ENCODE measurements around the gene NPL. TPM values are rescaled to one million over a fixed set of nuclear protein-coding genes. Genes with fewer than 3 reads are reported as not detected.

NPL gene
- polyA plus RNA-seq, 2 of the 4 experiments (the other 2 are of a cell fraction), result 0.80 to 1.0 TPM

DNA sequence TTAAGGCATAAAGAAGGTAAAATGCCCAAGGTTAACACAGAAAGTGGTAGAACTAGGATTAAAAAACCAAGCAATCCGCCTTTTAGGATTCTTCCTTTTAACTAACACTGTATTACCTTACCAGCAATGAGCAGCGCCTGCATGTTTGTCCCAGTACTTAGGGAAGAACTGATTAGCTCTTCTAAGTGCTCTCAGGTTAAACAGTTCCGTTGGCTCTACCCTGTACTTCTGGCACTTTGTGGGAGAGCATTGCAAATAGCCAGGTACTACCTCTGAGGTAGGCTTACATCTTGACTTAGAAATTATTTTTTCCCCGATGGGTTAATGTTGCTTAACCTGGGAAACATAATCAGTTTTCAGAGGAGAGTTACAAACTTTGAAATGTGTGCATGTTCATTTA lies 71.1 kb downstream of the NPL start:
- CTCF ChIA-PET, result no interaction called here
- Histone ChIP-seq H3K4me2 (no peak overlapping the region), H3K9me3 (no peaks in the 10 kb centered on the region), H3K27ac (no peak overlapping the region), H3K4me3 (no peak overlapping the region), H3K4me1 (no peaks in the 10 kb centered on the region)
- WGBS (ENCODE audit: missing lambda C conversion rate), result 93% methylated on average over 4 of the region's 4 CpGs
- POLR2A ChIA-PET, result no interaction called here
- ATAC-seq (no peak), DNase-seq (ENCODE audit: low read depth in 1 of 2, low spot score in 1 of 2) (no peak), FAIRE-seq (no peak)
- TF ChIP-seq POLR2A (IDR thresholded peaks at IDR 0.05; ENCODE audit: low read length) (no peak), HOXB5 (CRISPR knock-in tag; IDR thresholded peaks at IDR 0.05) (no peak), EHMT2 (IDR thresholded peaks at IDR 0.05; ENCODE audit: low read depth) (no peak), RNF2 (IDR thresholded peaks at IDR 0.05; ENCODE audit: borderline replicate concordance, low read depth) (no peak), BHLHE40 (IDR thresholded peaks at IDR 0.05; ENCODE audit: low read depth, low read length) (no peak)
- TF ChIP-seq, protein P1, sequence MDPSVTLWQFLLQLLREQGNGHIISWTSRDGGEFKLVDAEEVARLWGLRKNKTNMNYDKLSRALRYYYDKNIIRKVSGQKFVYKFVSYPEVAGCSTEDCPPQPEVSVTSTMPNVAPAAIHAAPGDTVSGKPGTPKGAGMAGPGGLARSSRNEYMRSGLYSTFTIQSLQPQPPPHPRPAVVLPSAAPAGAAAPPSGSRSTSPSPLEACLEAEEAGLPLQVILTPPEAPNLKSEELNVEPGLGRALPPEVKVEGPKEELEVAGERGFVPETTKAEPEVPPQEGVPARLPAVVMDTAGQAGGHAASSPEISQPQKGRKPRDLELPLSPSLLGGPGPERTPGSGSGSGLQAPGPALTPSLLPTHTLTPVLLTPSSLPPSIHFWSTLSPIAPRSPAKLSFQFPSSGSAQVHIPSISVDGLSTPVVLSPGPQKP (IDR thresholded peaks at IDR 0.05; ENCODE audit: low read depth, low read length), result no peak

DNA sequence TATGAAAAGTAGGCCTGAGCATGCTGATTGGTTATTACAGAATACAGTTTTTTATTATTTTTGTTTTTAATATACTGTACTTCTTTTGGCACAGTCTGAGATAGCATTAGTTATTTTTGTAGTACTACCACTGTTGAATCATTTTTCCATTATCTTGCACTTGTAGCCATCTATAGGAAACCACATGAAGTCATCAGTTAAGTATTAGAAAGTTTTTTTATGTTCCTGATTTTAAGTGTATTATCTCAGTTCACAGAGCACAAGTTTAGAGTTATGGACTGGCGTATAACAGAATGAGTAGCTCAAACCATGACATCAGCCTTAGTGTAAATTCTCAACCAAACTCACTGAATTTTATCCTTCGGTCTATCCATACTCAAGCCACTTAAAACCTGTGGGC lies 72.4 kb downstream of the NPL start:
- H3K4me1 ChIP-seq, result no peaks in the 10 kb centered on the region
- POLR2A ChIA-PET, result no interaction called here
- 95% methylated on average over 2 of the region's 2 CpGs for WGBS (ENCODE audit: missing lambda C conversion rate)
- DNase-seq (ENCODE audit: low read depth in 1 of 2, low spot score in 1 of 2) (no peak), ATAC-seq (no peak), FAIRE-seq (no peak)
- no peak overlapping the region for H3K4me3 ChIP-seq
- TF ChIP-seq, protein P2, sequence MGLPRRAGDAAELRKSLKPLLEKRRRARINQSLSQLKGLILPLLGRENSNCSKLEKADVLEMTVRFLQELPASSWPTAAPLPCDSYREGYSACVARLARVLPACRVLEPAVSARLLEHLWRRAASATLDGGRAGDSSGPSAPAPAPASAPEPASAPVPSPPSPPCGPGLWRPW (IDR thresholded peaks at IDR 0.05), result no peak
- no peaks in the 10 kb centered on the region for H3K9me3 ChIP-seq
- CTCF ChIA-PET, result no interaction called here
- no peak overlapping the region for H3K4me2 ChIP-seq
- H3K27ac ChIP-seq, result no peak overlapping the region

DNA sequence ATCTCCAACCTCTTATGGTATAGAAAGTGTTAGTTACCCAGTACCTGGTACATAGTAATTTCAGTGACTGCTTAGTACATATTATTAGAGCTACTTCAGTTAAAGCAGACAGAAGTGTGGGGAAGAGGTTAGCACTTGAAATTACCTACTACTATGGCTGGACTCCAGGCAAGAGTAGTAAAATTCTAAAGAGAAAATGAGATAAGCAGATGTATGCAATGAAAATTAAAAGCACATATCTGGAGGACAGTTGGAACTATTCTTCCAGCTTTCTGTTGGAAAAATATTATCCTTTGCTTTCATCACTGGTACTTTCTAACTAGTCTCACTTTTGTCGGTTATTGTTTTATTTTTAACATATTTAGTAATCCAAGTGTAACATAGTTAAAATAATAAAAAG lies 73.3 kb downstream of the NPL start:
- POLR2A ChIA-PET, result no interaction called here
- Histone ChIP-seq H3K4me3 (no peak overlapping the region), H3K4me2 (no peak overlapping the region), H3K9me3 (no peaks in the 10 kb centered on the region), H3K27ac (no peak overlapping the region), H3K4me1 (0 out of 3 replicates have a peak, but pooled peaks cover 4% of the 10 kb centered on the region)
- ATAC-seq (no peak), DNase-seq (ENCODE audit: low read depth in 1 of 2, low spot score in 1 of 2) (no peak), FAIRE-seq (no peak)
- TF ChIP-seq RNF2 (IDR thresholded peaks at IDR 0.05; ENCODE audit: borderline replicate concordance, low read depth), result no peak
- 0 out of 2 replicates have a peak, but pooled peaks have one; percentile 42 for TF ChIP-seq FOSB (CRISPR knock-in tag; IDR thresholded peaks at IDR 0.05)
- CTCF ChIA-PET, result interaction anchor here (0.6 kb wide), 1 partner anchor 317 kb away, joined by 4 read pairs; no protein-coding TSS in a partner anchor
- WGBS (ENCODE audit: missing lambda C conversion rate), result 75% methylated on average over 1 of the region's 1 CpG

DNA sequence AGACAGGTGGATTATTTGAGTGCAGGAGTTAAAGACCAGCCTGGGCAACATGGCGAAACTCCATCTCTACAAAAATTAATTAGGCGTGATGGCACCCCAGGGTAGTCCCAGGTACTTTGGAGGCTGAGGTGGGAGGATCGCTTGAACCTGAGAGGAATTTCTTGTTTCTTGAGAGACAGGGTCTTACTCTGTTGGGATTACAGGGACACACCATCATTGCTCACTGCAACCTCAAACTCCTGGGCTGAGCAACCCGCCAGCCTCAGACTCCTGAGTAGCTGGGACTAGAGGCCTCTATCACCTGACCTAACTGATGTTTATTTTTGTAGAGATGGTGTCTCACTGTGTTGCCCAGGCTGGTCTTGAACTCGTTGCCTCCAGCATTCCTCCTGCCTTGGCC lies 74.4 kb downstream of the NPL start:
- DNase-seq (ENCODE audit: low read depth in 1 of 2, low spot score in 1 of 2), result no peak
- ATAC-seq, result no peak
- Histone ChIP-seq H3K4me1 (0 out of 3 replicates have a peak, but pooled peaks cover 4% of the 10 kb centered on the region), H3K4me3 (no peak overlapping the region), H3K4me2 (no peak overlapping the region), H3K27ac (no peak overlapping the region), H3K9me3 (no peaks in the 10 kb centered on the region)
- TF ChIP-seq ZC3H11A (IDR thresholded peaks at IDR 0.05), result no peak
- TF ChIP-seq, protein P3, sequence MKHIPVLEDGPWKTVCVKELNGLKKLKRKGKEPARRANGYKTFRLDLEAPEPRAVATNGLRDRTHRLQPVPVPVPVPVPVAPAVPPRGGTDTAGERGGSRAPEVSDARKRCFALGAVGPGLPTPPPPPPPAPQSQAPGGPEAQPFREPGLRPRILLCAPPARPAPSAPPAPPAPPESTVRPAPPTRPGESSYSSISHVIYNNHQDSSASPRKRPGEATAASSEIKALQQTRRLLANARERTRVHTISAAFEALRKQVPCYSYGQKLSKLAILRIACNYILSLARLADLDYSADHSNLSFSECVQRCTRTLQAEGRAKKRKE (CRISPR knock-in tag; IDR thresholded peaks at IDR 0.05; ENCODE audit: low read depth), result no peak
- TF ChIP-seq RFX5 (IDR thresholded peaks at IDR 0.05), result no peak
- TF ChIP-seq EP300 (IDR thresholded peaks at IDR 0.05), result no peak
- no peak for FAIRE-seq
- ChIA-PET CTCF (interaction anchor here (0.6 kb wide), 1 partner anchor 21 kb away, joined by 3 read pairs; no protein-coding TSS in a partner anchor), POLR2A (no interaction called here)
- WGBS (ENCODE audit: missing lambda C conversion rate), result 94% methylated on average over 5 of the region's 5 CpGs

DNA sequence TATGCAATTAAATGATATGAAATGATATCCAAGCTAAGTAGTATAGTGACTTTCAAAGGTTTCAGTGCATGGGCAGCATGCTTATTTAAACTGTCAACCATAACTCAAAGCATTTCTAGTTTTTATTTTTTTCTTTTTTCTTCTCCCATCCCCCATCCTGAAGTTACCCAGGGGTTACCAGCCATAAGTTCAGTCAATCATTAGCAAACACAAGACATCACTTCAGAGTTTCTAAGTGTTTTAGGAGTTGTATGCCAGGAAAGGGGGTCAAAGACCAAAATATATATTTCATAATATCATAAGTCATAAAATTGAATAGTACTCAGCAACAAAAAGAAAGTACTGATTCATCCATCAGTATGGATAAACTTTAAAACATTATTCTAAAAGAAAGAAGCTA lies 78.3 kb downstream of the NPL start:
- DNase-seq (ENCODE audit: low read depth in 1 of 2, low spot score in 1 of 2) (no peak), FAIRE-seq (no peak), ATAC-seq (no peak)
- Histone ChIP-seq H3K9me3 (no peaks in the 10 kb centered on the region), H3K4me2 (no peak overlapping the region), H3K4me3 (no peak overlapping the region), H3K4me1 (0 out of 3 replicates have a peak, but pooled peaks cover 4% of the 10 kb centered on the region), H3K27ac (no peak overlapping the region)
- POLR2A ChIA-PET, result no interaction called here
- CTCF ChIA-PET, result interaction anchor here (0.7 to 1.4 kb wide), 2 partner anchors 11 to 14 kb away, joined by 3 to 4 read pairs; no protein-coding TSS in a partner anchor
- no peak for TF ChIP-seq NFE2L2 (conservative IDR thresholded peaks at IDR 0.05; ENCODE audit: low read length)
- no peak for TF ChIP-seq RAD21 (conservative IDR thresholded peaks at IDR 0.05 in 1 of 2, IDR thresholded peaks at IDR 0.05 in 1 of 2)
- TF ChIP-seq KDM1A (IDR thresholded peaks at IDR 0.05; ENCODE audit: low read depth), result no peak
- no peak for TF ChIP-seq POLR2A (IDR thresholded peaks at IDR 0.05; ENCODE audit: low read length)
- TF ChIP-seq ZC3H11A (IDR thresholded peaks at IDR 0.05), result no peak
- TF ChIP-seq, protein P4, sequence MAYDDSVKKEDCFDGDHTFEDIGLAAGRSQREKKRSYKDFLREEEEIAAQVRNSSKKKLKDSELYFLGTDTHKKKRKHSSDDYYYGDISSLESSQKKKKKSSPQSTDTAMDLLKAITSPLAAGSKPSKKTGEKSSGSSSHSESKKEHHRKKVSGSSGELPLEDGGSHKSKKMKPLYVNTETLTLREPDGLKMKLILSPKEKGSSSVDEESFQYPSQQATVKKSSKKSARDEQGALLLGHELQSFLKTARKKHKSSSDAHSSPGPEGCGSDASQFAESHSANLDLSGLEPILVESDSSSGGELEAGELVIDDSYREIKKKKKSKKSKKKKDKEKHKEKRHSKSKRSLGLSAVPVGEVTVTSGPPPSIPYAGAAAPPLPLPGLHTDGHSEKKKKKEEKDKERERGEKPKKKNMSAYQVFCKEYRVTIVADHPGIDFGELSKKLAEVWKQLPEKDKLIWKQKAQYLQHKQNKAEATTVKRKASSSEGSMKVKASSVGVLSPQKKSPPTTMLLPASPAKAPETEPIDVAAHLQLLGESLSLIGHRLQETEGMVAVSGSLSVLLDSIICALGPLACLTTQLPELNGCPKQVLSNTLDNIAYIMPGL (CRISPR knock-in tag; IDR thresholded peaks at IDR 0.05; ENCODE audit: borderline replicate concordance), result no peak
- no peak for TF ChIP-seq HOXA7 (CRISPR knock-in tag; IDR thresholded peaks at IDR 0.05)
- TF ChIP-seq EHMT2 (IDR thresholded peaks at IDR 0.05; ENCODE audit: low read depth), result no peak
- TF ChIP-seq CHD2 (IDR thresholded peaks at IDR 0.05; ENCODE audit: low read length, partially characterized antibody), result no peak
- TF ChIP-seq, protein P5, sequence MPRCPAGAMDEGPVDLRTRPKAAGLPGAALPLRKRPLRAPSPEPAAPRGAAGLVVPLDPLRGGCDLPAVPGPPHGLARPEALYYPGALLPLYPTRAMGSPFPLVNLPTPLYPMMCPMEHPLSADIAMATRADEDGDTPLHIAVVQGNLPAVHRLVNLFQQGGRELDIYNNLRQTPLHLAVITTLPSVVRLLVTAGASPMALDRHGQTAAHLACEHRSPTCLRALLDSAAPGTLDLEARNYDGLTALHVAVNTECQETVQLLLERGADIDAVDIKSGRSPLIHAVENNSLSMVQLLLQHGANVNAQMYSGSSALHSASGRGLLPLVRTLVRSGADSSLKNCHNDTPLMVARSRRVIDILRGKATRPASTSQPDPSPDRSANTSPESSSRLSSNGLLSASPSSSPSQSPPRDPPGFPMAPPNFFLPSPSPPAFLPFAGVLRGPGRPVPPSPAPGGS (IDR thresholded peaks at IDR 0.05), result no peak
- TF ChIP-seq, protein P6, sequence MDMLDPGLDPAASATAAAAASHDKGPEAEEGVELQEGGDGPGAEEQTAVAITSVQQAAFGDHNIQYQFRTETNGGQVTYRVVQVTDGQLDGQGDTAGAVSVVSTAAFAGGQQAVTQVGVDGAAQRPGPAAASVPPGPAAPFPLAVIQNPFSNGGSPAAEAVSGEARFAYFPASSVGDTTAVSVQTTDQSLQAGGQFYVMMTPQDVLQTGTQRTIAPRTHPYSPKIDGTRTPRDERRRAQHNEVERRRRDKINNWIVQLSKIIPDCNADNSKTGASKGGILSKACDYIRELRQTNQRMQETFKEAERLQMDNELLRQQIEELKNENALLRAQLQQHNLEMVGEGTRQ (IDR thresholded peaks at IDR 0.05), result no peak
- TF ChIP-seq, protein P2 (IDR thresholded peaks at IDR 0.05), result no peak
- TF ChIP-seq FOSB (CRISPR knock-in tag; IDR thresholded peaks at IDR 0.05), result no peak
